ENCODE results near the gene ATRIP.
"Not testable (repeated sequence)": the region's sequence is repeated elsewhere in the genome, so short reads cannot be mapped to it uniquely, and the experiment has no call there.

ATRIP gene

GRCh38 chr3:48439820-48440589 lies 6.5 kb upstream of the ATRIP start, which contains the start of the genes CCDC51 and TMA7:
CCDC51 (minus strand) TSS chr3:48440119; CDS start chr3:48435128, 4,991 bp downstream.
TMA7 (plus strand) TSS chr3:48440257; CDS start chr3:48440297, 40 bp downstream.
- DNase-seq, result peak; percentile 97

GRCh38 chr3:48440590-48440958 lies 6.0 kb upstream of the ATRIP start:
- no peak for DNase-seq

- no peak for DNase-seq
These were observed 4.6 kb upstream of the ATRIP start for GRCh38 chr3:48441940-48442339.

- no peak for DNase-seq
These were observed 1.2 kb upstream of the ATRIP start for GRCh38 chr3:48445277-48445882.

GRCh38 chr3:48446043-48446424 lies 503 bp upstream of the ATRIP start:
- no peak for DNase-seq

GRCh38 chr3:48451270-48451669 lies 4.7 kb downstream of the ATRIP start:
- no peak for DNase-seq

GRCh38 chr3:48456456-48456855 lies 9.9 kb downstream of the ATRIP start:
- no peak for DNase-seq

- DNase-seq, result no peak
These were observed 12.8 kb downstream of the ATRIP start for GRCh38 chr3:48459331-48459730.

GRCh38 chr3:48459773-48460516 lies 13.4 kb downstream of the ATRIP start:
- no peak for DNase-seq

GRCh38 chr3:48460517-48460902 lies 14.0 kb downstream of the ATRIP start:
- DNase-seq, result no peak

GRCh38 chr3:48461767-48462166 lies 15.2 kb downstream of the ATRIP start:
- not testable (repeated sequence) for DNase-seq

GRCh38 chr3:48463703-48464102 lies 17.2 kb downstream of the ATRIP start:
- DNase-seq, result no peak

GRCh38 chr3:48464713-48465221 lies 18.2 kb downstream of the ATRIP start:
- no peak for DNase-seq

GRCh38 chr3:48465237-48465530 lies 18.6 kb downstream of the ATRIP start:
- DNase-seq, result no peak

GRCh38 chr3:48465531-48466378 lies 19.2 kb downstream of the ATRIP start:
- peak; percentile 100 for DNase-seq

GRCh38 chr3:48466386-48467109 lies 20.0 kb downstream of the ATRIP start:
- DNase-seq, result no peak

- no peak for DNase-seq
These were observed 20.5 kb downstream of the ATRIP start for GRCh38 chr3:48467110-48467454.

GRCh38 chr3:48467473-48468267 lies 21.1 kb downstream of the ATRIP start:
- no peak for DNase-seq

GRCh38 chr3:48468329-48468731 lies 21.8 kb downstream of the ATRIP start:
- DNase-seq, result no peak

GRCh38 chr3:48469046-48469915 lies 22.7 kb downstream of the ATRIP start:
- DNase-seq, result no peak
